ENCODE measurements around the gene STK38.

DNA sequence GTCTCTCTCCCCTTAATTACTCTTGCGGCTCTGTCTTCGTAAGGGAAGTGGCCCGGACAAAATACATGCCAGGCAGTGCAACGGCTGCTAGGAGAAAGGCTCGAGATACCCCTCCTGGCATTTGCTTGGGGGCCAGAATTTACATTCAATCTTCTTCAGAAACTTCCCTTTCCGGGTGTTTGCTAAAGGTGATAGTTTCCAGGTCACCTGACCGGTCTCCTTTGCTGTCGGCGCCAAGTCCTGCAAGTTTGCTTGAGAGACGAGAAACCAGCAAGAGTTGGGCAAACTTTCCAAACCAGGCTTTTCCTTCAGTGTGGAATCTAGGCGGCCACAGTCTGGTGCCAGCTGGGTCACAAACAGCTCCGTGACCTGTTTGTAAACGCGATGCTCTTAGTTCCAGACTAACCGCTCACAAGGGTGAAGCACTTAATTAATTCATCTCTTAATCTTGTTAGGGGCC, 46.3 kb upstream of the STK38 start:
- TF ChIP-seq CTCF (IDR thresholded peaks at IDR 0.05) = no peak
- no peak for TF ChIP-seq EP300 (IDR thresholded peaks at IDR 0.05)
- no peak for TF ChIP-seq POLR2AphosphoS5 (IDR thresholded peaks at IDR 0.05)
- TF ChIP-seq POLR2A (IDR thresholded peaks at IDR 0.05) = no peak

All from gastroesophageal sphincter (tissue), 3 donors.